DND-41 (cell line): Measurements from ENCODE around the gene SART3.

Source experiments
- CTCF ChIP-seq: IDR thresholded peaks from 2 replicates; pipeline ENCODE4 v1.5.1; 2012; ENCODE audit warnings: borderline replicate concordance, low read length, moderate library complexity, mild to moderate bottlenecking; ENCODE audit not compliant: poor library complexity, severe bottlenecking; ENCODE audit errors: extremely low read depth
- EZH2 ChIP-seq: IDR thresholded peaks from 3 replicates; pipeline ENCODE4 v1.6.1; 2012; ENCODE audit warnings: borderline replicate concordance, low read depth, mild to moderate bottlenecking, moderate library complexity, low read length, inconsistent platforms; ENCODE audit not compliant: severe bottlenecking

- TF ChIP-seq CTCF (no peak), EZH2 (no peak)
These were observed 28.3 kb upstream of the SART3 start for GRCh38 chr12:108589028-108589839.
